ENCODE results near the gene CTAGE15.
"Not testable (repeated sequence)": the region's sequence is repeated elsewhere in the genome, so short reads cannot be mapped to it uniquely, and the experiment has no call there.

CTAGE15 gene

GRCh38 chr7:143571501-143571900 is at the start of gene CTAGE15:
Gene CTAGE15 (plus strand): TSS chr7:143571801. CDS start chr7:143571818, 17 bp downstream.
- DNase-seq (ENCODE audit: low read depth in 2 of 2), result not testable (repeated sequence)

GRCh38 chr7:143522309-143522916 is 49.2 kb upstream of the CTAGE15 start:
- not testable (repeated sequence) for DNase-seq (ENCODE audit: low read depth in 2 of 2)

DNA sequence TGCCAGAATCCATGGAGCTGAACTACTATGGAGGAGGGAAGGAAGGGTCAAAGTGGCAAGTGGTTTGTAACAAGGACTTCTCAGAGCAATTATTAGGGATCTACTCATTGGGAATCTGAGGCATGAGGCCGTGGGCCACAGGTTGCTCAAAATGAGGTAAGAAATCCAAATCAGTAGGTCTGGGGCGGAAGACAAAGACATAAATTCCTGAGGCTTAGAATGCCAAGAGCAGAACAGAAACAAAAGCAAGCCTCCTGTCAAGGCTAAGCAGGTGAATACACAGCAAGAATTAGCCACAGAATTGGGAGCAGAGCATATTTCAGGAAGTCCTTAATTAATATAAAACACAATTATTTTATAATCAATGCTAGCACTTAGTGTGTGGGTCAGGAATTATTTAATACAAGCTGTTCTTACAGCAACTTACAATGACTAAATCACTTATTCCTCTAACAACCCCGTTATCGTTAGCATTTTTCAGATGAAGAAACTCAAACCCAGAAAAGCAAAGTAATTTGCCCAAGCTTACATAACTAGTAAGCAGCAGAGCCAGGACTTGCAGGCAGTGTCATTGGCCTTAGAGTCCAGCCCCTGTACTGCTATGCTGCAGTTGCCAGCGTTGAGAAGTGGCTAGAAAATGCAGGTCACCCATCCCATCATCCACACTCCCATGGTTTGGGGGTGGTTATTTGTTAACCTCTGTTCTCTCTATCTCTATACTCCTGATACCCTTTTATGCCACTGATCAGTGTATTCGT is 40.3 kb upstream of the CTAGE15 start:
- not testable (repeated sequence) for DNase-seq (ENCODE audit: low read depth in 2 of 2)

GRCh38 chr7:143531932-143532331 is 39.7 kb upstream of the CTAGE15 start:
- DNase-seq (ENCODE audit: low read depth in 2 of 2), result not testable (repeated sequence)

DNA sequence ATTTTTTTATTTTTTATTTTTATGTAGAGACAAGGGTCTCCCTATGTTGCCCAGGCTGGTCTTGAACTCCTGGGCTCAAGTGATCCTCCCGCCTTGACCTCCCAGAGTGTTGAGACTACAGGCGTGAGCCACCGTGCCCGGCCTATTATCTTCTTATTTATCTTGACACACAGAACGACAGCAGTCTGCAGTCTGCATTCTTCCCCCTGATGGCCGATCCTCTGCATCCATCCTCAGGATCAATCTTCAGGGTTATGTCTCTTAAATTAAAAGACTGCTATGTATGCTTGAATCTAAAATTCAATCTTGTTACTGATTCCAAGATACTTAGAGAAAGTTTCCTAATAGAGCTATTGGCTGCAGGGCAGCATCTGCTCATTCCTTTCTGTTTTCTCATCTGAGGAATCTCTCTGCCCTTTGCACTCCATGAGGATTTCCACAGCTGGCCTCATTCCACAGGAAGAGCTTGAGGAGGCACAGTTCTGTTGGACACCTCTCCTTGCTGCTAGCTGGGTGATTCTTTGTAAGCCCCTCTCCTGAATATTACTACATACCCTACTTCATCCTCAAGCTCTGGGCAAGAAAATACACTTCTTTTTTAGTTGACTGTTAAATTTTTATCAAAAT is 38.3 kb upstream of the CTAGE15 start:
- DNase-seq (ENCODE audit: low read depth in 2 of 2), result not testable (repeated sequence)

GRCh38 chr7:143536443-143536842 is 35.2 kb upstream of the CTAGE15 start:
- DNase-seq (ENCODE audit: low read depth in 2 of 2), result not testable (repeated sequence)

GRCh38 chr7:143543288-143544038 is 28.1 kb upstream of the CTAGE15 start:
- DNase-seq (ENCODE audit: low read depth in 2 of 2), result not testable (repeated sequence)

GRCh38 chr7:143555968-143556367 is 15.6 kb upstream of the CTAGE15 start:
- not testable (repeated sequence) for DNase-seq (ENCODE audit: low read depth in 2 of 2)

DNA sequence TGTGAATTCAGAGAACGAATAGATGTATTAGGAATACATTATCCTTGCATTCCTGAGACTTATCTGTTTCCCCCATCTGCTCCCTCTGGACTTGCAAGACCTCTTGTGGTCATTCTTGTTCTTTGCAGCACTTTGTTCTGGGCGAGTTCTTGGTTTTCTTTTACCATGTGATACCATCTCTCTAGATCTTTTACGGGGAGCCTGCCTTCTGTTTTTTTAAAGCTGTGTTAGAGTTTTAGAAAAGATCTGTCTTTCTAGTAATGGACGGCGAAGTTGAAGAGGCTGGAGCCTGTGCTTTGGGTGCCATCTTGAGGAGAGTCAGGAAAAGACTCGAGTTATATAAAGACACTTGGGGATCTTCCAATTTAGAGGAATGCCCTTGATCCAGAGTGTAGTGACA is 8.3 kb upstream of the CTAGE15 start:
- not testable (repeated sequence) for DNase-seq (ENCODE audit: low read depth in 2 of 2)

DNA sequence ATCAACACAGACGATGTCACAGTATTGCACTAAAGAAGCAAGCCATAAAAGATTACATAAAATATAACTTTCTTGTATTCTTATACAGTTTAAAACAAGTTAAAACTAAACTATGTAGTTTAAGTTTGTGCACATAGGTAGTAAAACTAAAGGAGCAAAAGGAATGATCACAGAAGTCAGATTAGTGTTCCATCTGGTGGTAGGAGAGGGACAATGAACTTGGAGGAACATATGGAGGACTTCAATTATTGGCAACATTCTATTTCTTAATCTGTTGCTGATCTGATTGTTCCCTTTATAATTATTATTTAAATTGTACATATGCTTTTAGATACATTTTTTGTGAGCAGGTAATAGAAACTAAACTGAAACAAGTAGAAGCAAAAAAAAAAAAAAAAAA is 5.6 kb upstream of the CTAGE15 start:
- not testable (repeated sequence) for DNase-seq (ENCODE audit: low read depth in 2 of 2)

DNA sequence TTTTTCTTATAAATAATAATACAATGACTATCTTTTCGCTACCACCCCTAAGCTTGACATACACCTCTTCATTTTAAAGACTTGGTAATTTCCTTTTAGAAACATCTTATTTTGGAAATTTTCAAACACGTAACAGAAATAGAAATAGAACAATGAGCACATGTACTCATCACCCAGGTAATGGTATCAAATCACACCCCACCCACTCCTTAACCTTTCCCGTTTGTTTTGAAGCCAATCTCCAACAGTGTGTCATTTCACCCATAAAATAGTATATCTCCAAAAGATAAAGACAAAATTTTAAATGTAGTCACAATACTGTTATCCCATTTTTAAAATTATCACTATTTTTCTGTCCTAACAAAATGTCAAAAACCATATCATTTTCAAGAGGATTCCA is 16.6 kb downstream of the CTAGE15 start:
- not testable (repeated sequence) for DNase-seq (ENCODE audit: low read depth in 2 of 2)

GRCh38 chr7:143589897-143590296 is 18.3 kb downstream of the CTAGE15 start:
- not testable (repeated sequence) for DNase-seq (ENCODE audit: low read depth in 2 of 2)

DNA sequence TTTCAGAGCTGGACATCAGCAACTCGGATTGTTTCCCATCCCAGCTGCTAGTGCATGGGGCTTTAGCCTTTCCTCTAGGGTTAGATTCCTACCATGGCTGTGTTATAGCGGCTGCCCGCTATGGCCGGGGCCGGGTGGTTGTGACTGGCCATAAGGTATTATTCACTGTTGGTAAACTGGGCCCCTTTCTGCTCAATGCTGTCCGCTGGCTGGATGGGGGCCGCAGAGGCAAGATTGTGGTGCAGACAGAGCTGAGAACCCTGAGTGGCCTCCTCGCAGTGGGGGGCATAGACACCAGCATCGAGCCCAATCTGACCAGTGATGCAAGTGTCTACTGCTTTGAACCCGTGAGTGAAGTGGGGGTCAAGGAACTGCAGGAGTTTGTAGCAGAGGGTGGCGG is 26.5 kb downstream of the CTAGE15 start:
- not testable (repeated sequence) for DNase-seq (ENCODE audit: low read depth in 2 of 2)

GRCh38 chr7:143603549-143603948 is 31.9 kb downstream of the CTAGE15 start:
- DNase-seq (ENCODE audit: low read depth in 2 of 2), result not testable (repeated sequence)

DNA sequence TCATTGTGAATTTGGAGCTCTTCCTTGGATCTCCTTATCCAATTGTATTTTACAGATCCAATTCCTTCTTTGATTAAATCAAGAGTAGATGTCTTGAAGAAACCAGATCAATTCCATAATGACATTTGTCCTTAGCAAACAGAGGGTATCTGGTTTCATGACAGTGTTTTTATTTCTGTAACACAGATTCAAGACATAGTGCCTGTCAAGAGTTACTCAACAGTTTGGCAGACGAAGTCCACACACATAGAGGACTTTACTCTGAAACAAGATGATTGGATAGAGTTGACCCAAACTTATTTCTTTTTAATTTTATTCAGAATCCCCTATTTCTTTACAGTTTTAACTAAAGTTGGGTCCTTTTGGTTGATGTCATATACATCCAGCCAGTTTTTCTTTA is 34.5 kb downstream of the CTAGE15 start:
- DNase-seq (ENCODE audit: low read depth in 2 of 2), result not testable (repeated sequence)

- DNase-seq (ENCODE audit: low read depth in 2 of 2), result not testable (repeated sequence)
Measured at GRCh38 chr7:143615545-143615944, 43.9 kb downstream of the CTAGE15 start.

DNA sequence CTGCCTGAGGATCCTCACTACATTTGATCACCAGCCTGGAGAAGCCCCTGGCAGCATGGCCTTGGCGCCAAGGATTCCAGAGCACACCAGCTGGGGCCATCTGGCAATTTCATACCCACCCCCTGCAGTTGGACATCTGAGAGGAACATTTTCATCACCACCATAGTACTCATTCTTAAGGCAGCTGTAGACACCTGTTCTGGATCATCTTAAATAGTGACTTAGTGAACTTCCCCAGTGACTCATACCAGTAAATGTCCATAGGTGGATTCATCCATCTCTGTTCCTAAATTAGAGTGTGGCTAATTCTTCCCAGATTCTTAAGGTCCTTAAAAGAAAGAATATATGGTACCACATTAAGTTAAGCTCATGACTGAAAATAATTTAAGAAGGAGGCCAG is 45.6 kb downstream of the CTAGE15 start:
- DNase-seq (ENCODE audit: low read depth in 2 of 2), result not testable (repeated sequence)

GRCh38 chr7:143620058-143620457 is 48.5 kb downstream of the CTAGE15 start:
- not testable (repeated sequence) for DNase-seq (ENCODE audit: low read depth in 2 of 2)

GRCh38 chr7:143620646-143621045 is 49.0 kb downstream of the CTAGE15 start, which contains the start of gene TCAF2:
Gene TCAF2 (plus strand): TSS chr7:143620974.
- peak; percentile 42 to 50 for DNase-seq (ENCODE audit: low read depth in 2 of 2)

GRCh38 chr7:143621175-143621574 is 49.6 kb downstream of the CTAGE15 start:
- DNase-seq (ENCODE audit: low read depth in 2 of 2), result not testable (repeated sequence)

DNA sequence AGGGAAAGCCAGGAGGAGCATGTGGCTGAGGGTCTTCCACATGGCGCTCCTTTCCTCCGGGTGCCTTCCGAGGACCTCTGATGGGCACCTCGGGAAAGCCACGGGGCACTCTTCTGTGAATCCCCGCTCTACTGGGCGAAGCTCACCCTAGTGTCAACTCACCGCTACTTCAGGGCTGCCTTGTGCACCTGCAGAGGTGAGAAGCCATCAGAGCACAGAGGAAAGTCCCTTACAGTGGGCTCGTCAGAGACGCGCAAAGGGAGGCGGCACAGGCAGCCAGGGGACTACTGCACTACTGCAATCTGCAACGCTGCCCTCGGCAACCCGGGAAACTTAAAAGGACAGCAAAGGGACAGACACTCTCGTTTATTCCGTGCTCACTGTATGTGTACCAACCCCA is 50.5 kb downstream of the CTAGE15 start:
- not testable (repeated sequence) for DNase-seq (ENCODE audit: low read depth in 2 of 2)

All from activated CD8-positive, alpha-beta memory T cell treated with anti-CD3 and anti-CD28 coated beads for 4 hours (primary cell).